OCI-LY1 (cell line): ENCODE data around the gene ZNF45.

Experiments
- EZH2 ChIP-seq: fragments of 200-600 bp; sonication (generic), shearing (Covaris generic); IDR thresholded peaks from 2 replicates; pipeline ENCODE4 v1.8.0; 2017; ENCODE audit warnings: borderline replicate concordance, mixed run types, mild to moderate bottlenecking, antibody characterized with exemption, low read length, moderate library complexity, mixed read lengths
- TF ChIP-seq, protein P1 (sequence below): fragments of 200-600 bp; sonication (generic), shearing (Covaris generic); IDR thresholded peaks from 2 replicates; pipeline ENCODE4 v1.5.1; 2017; ENCODE audit warnings: mild to moderate bottlenecking, antibody characterized with exemption, low read length, moderate library complexity, mixed read lengths

DNA sequence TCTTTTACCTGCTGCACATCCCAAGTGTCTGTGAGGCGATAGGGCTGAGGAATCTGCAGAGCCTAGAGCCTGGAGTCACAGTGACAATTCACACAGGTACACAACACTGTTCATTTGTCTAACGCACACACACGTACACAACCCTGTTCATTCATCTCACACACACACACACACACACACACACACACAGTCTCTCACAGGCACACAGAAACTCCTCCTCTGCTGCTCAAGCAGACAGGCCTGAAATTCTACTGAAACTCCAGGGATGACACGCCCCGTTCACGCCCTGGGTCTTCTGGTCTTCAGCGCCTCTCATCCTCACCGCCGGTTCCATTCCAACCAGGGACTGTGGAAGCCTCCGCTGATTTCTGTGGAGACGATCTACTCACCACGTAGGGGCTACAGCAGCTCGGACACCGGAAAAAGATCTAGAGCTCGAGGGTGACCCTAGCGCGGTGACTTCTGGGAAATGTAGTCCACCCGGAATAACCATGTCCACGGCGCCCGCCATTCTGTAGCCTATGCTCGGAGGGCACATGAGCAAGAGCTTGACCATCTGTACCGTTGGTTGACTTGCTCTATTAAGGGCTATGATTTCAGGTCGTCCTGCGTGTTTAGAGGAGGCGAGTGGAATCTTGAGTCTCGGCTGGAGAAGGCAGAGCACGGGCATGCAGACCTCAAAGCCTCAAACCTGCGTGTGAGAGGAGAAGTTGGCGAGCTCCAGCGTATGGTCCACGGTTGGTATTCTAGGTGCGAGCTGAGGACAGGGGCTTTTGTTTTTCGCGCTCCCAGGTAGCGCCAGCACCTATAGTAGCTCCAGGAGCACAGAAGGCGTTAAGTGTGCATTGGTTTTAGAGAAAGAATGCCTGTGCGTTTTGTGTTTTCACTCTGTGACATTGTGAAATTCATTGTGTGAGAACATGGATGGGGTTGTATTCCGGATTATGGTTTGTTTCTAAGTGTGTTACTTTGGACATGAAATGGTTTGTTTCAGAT lies 33.4 kb downstream of the ZNF45 start:
- no peak for TF ChIP-seq EZH2
- TF ChIP-seq, protein P1, sequence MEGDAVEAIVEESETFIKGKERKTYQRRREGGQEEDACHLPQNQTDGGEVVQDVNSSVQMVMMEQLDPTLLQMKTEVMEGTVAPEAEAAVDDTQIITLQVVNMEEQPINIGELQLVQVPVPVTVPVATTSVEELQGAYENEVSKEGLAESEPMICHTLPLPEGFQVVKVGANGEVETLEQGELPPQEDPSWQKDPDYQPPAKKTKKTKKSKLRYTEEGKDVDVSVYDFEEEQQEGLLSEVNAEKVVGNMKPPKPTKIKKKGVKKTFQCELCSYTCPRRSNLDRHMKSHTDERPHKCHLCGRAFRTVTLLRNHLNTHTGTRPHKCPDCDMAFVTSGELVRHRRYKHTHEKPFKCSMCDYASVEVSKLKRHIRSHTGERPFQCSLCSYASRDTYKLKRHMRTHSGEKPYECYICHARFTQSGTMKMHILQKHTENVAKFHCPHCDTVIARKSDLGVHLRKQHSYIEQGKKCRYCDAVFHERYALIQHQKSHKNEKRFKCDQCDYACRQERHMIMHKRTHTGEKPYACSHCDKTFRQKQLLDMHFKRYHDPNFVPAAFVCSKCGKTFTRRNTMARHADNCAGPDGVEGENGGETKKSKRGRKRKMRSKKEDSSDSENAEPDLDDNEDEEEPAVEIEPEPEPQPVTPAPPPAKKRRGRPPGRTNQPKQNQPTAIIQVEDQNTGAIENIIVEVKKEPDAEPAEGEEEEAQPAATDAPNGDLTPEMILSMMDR = no peak
